HUES64 (cell line): ENCODE data around the gene SLC25A21.

Experiments
- H3K27ac ChIP-seq: 2 replicates; pipeline ENCODE4 v1.7.0; 2013; ENCODE audit warnings: low read depth, low read length, inconsistent platforms
- H3K27me3 ChIP-seq: 2 replicates; pipeline ENCODE4 v1.6.1; 2013; ENCODE audit warnings: mild to moderate bottlenecking, low read length; ENCODE audit not compliant: insufficient read depth
- H3K36me3 ChIP-seq: 2 replicates; pipeline ENCODE4 v1.6.1; 2013; ENCODE audit warnings: mild to moderate bottlenecking, low read length; ENCODE audit not compliant: insufficient read depth
- H3K4me1 ChIP-seq: 2 replicates; pipeline ENCODE4 v1.6.1; 2013; ENCODE audit warnings: mild to moderate bottlenecking, low read length, moderate library complexity; ENCODE audit not compliant: insufficient read depth
- H3K4me3 ChIP-seq: 2 replicates; pipeline ENCODE4 v1.5.1; 2013; ENCODE audit warnings: mild to moderate bottlenecking, low read length, moderate library complexity
- H3K9ac ChIP-seq: 2 replicates; pipeline ENCODE4 v1.6.1; 2013; ENCODE audit warnings: mild to moderate bottlenecking, low read depth, low read length
- H3K9me3 ChIP-seq: 2 replicates; pipeline ENCODE4 v1.6.1; 2013; ENCODE audit warnings: low read depth, low read length; ENCODE audit not compliant: insufficient read depth
- WGBS: fragments of 150-250, 120-280 bp; methylation state at CpG from one replicate; pipeline ENCODE4 v1.1.7; 2013; ENCODE audit warnings: missing lambda C conversion rate; 5-methylcytosine and 5-hydroxymethylcytosine counted together

SLC25A21 gene

GRCh38 chr14:36835128-36835527 is 337.3 kb downstream of the SLC25A21 start:
- Histone ChIP-seq H3K4me1 (peaks cover 3% of the 10 kb centered on the region; the same call in 1 of the 2 replicates), H3K27me3 (no peaks in the 10 kb centered on the region), H3K36me3 (no peaks in the 10 kb centered on the region), H3K9ac (no peak overlapping the region), H3K4me3 (no peak overlapping the region), H3K9me3 (no peaks in the 10 kb centered on the region), H3K27ac (no peak overlapping the region)
- 83% methylated on average over 2 of the region's 2 CpGs for WGBS

DNA sequence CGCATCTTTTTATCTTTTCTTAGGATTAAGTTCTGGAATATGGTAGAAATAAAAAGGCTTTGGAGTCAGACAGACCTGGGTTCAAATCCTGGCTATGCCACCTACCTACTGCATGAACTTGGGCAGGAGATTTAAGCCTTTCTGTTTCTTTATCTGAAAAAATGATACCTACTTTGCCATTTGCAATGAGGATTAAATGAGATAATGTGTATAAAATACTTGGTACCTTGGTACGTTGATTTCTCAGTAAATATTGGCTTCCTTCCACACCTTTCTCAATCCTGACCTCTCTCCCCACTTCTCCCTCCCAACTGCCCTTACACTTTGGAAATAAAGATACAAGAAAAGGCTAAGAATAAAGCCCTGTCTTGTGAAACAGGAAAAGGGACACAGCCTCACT is 338.1 kb downstream of the SLC25A21 start:
- Histone ChIP-seq H3K27ac (no peak overlapping the region), H3K4me1 (peaks cover 3% of the 10 kb centered on the region; the same call in 1 of the 2 replicates), H3K9ac (no peak overlapping the region), H3K9me3 (no peaks in the 10 kb centered on the region), H3K27me3 (no peaks in the 10 kb centered on the region), H3K4me3 (no peak overlapping the region), H3K36me3 (no peaks in the 10 kb centered on the region)
- 93% methylated on average over 1 of the region's 2 CpGs for WGBS

GRCh38 chr14:36829547-36829946 is 342.9 kb downstream of the SLC25A21 start:
- 93% methylated on average over 3 of the region's 3 CpGs for WGBS
- no peak overlapping the region for H3K4me3 ChIP-seq
- no peaks in the 10 kb centered on the region for H3K27me3 ChIP-seq
- no peaks in the 10 kb centered on the region for H3K36me3 ChIP-seq
- H3K4me1 ChIP-seq: peaks cover 13% of the 10 kb centered on the region
- H3K9me3 ChIP-seq: no peaks in the 10 kb centered on the region
- H3K9ac ChIP-seq: no peak overlapping the region
- H3K27ac ChIP-seq: no peak overlapping the region

DNA sequence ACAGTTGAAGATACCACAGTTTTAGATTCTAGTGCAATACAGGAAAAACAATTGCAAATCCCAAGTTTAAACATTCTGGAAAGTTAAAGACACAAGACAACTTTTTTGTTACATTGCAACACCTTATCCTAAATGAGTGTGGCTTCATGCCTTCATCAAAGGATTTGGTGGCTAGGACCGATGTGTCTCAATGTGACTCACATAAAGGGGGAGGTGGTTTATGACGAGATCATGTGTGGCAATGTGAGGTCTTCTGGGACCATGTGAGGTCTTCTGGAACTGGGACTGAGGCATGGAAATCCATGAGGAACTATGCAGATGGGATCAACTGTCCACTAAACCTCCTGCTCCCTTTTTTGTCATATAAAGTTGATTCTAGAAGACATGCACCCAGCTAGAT is 344.5 kb downstream of the SLC25A21 start:
- Histone ChIP-seq H3K9ac (no peak overlapping the region), H3K36me3 (no peaks in the 10 kb centered on the region), H3K4me1 (peaks cover 13% of the 10 kb centered on the region), H3K4me3 (no peak overlapping the region), H3K9me3 (no peaks in the 10 kb centered on the region), H3K27me3 (no peaks in the 10 kb centered on the region), H3K27ac (no peak overlapping the region)
- WGBS: 27% methylated on average over 2 of the region's 2 CpGs

- H3K4me3 ChIP-seq: no peak overlapping the region
- no peak overlapping the region for H3K9ac ChIP-seq
- H3K36me3 ChIP-seq: no peaks in the 10 kb centered on the region
- peaks cover 13% of the 10 kb centered on the region for H3K4me1 ChIP-seq
- no peaks in the 10 kb centered on the region for H3K9me3 ChIP-seq
- no peak overlapping the region for H3K27ac ChIP-seq
- no peaks in the 10 kb centered on the region for H3K27me3 ChIP-seq
- 93% methylated on average over 6 of the region's 6 CpGs for WGBS
These were observed 345.8 kb downstream of the SLC25A21 start for GRCh38 chr14:36826614-36827013.

GRCh38 chr14:36824854-36825253 is 347.6 kb downstream of the SLC25A21 start:
- H3K4me1 ChIP-seq: peaks cover 13% of the 10 kb centered on the region
- no peaks in the 10 kb centered on the region for H3K27me3 ChIP-seq
- H3K9me3 ChIP-seq: no peaks in the 10 kb centered on the region
- no peak overlapping the region for H3K4me3 ChIP-seq
- no peak overlapping the region for H3K27ac ChIP-seq
- 99% methylated on average over 4 of the region's 4 CpGs for WGBS
- no peak overlapping the region for H3K9ac ChIP-seq
- no peaks in the 10 kb centered on the region for H3K36me3 ChIP-seq

DNA sequence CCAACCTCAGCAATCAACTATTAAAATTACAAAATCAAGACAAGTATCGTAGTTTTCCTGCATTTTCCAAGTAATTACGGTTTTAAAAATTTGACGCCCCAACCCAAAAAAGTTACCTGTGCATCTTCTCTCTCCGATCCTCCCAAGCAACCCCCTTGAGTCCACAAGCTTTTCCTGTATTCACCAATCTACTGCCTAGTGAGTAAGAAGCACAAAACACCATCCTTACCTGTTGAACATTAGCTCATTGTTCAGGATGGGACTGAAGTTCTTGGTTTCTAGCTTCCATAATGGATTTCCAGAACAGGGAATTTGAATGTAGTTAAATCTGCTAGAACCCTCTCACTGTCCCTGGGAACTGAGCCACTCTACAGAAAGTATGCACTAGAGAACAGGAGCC is 348.8 kb downstream of the SLC25A21 start:
- WGBS: 71% methylated on average over 4 of the region's 4 CpGs
- Histone ChIP-seq H3K27ac (no peak overlapping the region), H3K9ac (no peak overlapping the region), H3K27me3 (no peaks in the 10 kb centered on the region), H3K9me3 (no peaks in the 10 kb centered on the region), H3K4me3 (no peak overlapping the region), H3K36me3 (no peaks in the 10 kb centered on the region), H3K4me1 (peaks cover 16% of the 10 kb centered on the region)

DNA sequence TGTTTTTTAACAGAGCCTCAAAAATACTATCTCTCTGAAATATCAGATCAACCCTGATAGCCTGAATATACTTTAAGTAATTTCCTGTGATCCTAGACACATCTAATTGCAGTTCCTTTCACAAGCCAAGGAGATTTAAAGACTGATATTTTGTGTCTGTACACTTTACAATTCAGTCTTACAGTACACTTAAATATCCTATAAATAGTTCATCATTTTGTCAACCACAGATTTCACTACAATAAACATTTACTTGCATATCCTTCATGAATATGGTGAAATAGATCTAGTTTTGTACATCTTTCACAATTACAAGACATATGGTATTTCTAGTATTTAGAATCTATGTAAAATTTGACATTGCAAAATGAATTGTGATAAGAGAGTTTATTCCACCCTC is 349.7 kb downstream of the SLC25A21 start:
- H3K4me1 ChIP-seq: peaks cover 17% of the 10 kb centered on the region

DNA sequence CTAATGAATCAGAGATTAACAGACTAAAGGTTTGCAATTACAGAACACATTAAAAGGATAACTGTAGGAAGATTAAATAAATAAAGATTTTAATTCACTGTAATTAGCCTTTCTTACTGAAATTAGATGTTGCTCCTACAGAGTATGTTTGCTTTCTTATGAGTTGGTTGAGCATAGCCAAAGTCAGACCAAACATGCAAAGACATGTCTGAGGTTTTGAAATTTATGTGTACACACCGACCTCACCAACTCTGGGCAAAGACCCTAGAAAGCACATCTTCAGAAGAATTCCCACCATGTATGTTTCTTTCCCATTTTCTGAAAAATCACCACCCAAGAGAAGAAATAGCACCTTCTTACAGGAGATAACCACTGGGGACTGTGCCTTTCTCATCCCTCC is 351.5 kb downstream of the SLC25A21 start:
- 100% methylated on average over 1 of the region's 1 CpG for WGBS
- Histone ChIP-seq H3K4me1 (peaks cover 10% of the 10 kb centered on the region), H3K9me3 (no peaks in the 10 kb centered on the region), H3K4me3 (no peak overlapping the region), H3K27ac (no peak overlapping the region), H3K9ac (no peak overlapping the region), H3K27me3 (no peaks in the 10 kb centered on the region), H3K36me3 (no peaks in the 10 kb centered on the region)

More for the DNA sequence above, 349.7 kb downstream of the SLC25A21 start:
- H3K36me3 ChIP-seq: no peaks in the 10 kb centered on the region
- H3K27me3 ChIP-seq: no peaks in the 10 kb centered on the region
- no peaks in the 10 kb centered on the region for H3K9me3 ChIP-seq
- no peak overlapping the region for H3K27ac ChIP-seq
- H3K9ac ChIP-seq: no peak overlapping the region
- no peak overlapping the region for H3K4me3 ChIP-seq

- no peak overlapping the region for H3K4me3 ChIP-seq
- no peaks in the 10 kb centered on the region for H3K27me3 ChIP-seq
- H3K36me3 ChIP-seq: no peaks in the 10 kb centered on the region
- no peak overlapping the region for H3K27ac ChIP-seq
- H3K4me1 ChIP-seq: 0 out of 2 replicates have a peak, but pooled peaks cover 4% of the 10 kb centered on the region
- no peaks in the 10 kb centered on the region for H3K9me3 ChIP-seq
- 90% methylated on average over 2 of the region's 2 CpGs for WGBS
- no peak overlapping the region for H3K9ac ChIP-seq
These were observed 352.2 kb downstream of the SLC25A21 start for GRCh38 chr14:36820111-36820709.

- Histone ChIP-seq H3K4me1 (0 out of 2 replicates have a peak, but pooled peaks cover 4% of the 10 kb centered on the region), H3K27ac (no peak overlapping the region), H3K9ac (no peak overlapping the region), H3K36me3 (no peaks in the 10 kb centered on the region), H3K4me3 (no peak overlapping the region), H3K27me3 (no peaks in the 10 kb centered on the region), H3K9me3 (no peaks in the 10 kb centered on the region)
- WGBS: 83% methylated on average over 2 of the region's 2 CpGs
These were observed 353.5 kb downstream of the SLC25A21 start for GRCh38 chr14:36818794-36819384.
